ENCODE data around the gene CFAP61. TPM values are rescaled to one million over a fixed set of nuclear protein-coding genes. Genes with fewer than 3 reads are reported as not detected.

Gene CFAP61
- total RNA-seq, 4 donors from 2014 or later: not detected

DNA sequence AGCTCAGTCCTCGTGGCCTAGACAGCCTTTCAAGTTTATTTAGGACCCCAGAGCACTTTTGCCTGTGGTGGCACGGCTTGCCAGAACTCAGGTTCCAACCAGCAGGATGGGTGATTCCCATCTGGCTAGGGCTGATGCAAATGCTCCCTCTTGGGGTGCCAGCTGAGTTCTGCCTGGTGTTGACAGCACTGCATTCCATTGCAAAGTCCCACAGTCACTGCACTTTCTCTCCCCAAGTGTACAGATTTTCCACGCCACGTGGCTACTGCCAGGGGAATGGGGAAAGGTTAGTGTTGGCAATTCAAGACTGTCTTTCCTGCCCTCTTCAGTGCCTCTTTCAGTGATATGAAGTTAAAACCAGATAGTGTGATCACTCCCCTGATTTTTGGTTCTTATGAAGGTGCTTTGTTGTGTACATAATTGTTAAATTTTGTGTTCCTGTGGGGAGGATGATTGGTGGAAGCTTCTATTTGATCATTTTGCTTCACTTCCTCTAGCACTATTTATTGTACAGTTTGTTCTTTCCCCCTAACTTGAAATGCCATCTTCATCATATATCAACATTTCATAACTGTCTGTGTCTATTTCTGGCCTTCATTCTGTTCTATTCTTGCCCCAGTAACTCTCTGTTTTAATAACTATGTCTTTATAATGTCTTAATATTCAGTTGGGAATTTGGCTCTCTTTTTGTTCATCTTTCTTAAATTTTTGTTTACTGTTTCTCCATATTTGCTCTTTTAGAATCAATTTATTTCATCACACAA is 86.2 kb downstream of the CFAP61 start:
- DNase-seq (ENCODE audit: low spot score) (no peak), ATAC-seq (ENCODE audit: low FRiP score) (no peak)
- TF ChIP-seq CTCF (IDR thresholded peaks at IDR 0.05): no peak

GRCh38 chr20:20139403-20139802 is 87.1 kb downstream of the CFAP61 start:
- no peak for TF ChIP-seq CTCF (IDR thresholded peaks at IDR 0.05)
- ATAC-seq (ENCODE audit: low FRiP score) (no peak), DNase-seq (ENCODE audit: low spot score) (no peak)

GRCh38 chr20:20143165-20143564 is 90.8 kb downstream of the CFAP61 start:
- TF ChIP-seq CTCF (IDR thresholded peaks at IDR 0.05): no peak
- no peak for ATAC-seq (ENCODE audit: low FRiP score)
- no peak for DNase-seq (ENCODE audit: low spot score)

DNA sequence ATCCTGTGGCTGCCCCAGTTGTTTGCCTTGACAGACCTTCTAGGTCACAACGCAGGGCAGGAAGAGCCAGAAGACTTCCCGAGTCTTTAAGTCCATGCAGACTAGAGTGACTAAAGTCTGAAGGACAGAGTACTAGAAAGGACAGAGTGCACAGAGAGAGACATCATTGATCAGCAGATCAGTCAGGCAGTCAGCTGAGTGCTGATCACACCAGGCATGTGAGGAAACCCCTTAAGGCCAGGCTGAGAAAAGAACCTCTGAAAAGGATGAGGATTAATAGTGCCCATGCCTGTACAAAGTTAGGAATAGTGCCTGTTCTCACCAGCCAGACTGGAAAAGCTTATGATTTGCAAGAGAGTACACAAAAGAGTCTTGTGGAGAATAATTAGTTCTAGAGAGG is 91.3 kb downstream of the CFAP61 start:
- DNase-seq (ENCODE audit: low spot score) (no peak), ATAC-seq (ENCODE audit: low FRiP score) (no peak)
- no peak for TF ChIP-seq CTCF (IDR thresholded peaks at IDR 0.05)

DNA sequence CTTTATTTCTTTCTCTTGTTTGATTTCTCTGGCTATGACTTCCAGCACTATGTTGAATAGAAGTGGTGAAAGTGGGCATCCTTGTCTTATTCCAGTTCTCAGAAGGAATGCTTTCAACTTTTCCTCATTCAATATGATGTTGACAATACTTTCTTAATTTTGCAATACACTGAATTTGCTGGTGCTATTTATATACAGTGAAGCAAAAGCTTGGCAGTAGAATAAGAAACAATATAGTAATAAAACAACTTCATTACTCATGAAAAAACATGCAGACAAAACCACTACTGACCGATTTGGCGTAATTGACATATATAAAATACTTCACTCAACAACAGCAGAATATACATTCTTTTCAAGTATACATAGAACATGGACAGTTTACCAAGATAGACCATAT is 96.4 kb downstream of the CFAP61 start:
- no peak for DNase-seq (ENCODE audit: low spot score)
- no peak for ATAC-seq (ENCODE audit: low FRiP score)
- no peak for TF ChIP-seq CTCF (IDR thresholded peaks at IDR 0.05)

- ATAC-seq (ENCODE audit: low FRiP score) (no peak), DNase-seq (ENCODE audit: low spot score) (no peak)
- TF ChIP-seq CTCF (IDR thresholded peaks at IDR 0.05): no peak
These were observed 97.9 kb downstream of the CFAP61 start for GRCh38 chr20:20150241-20150640.

- DNase-seq (ENCODE audit: low spot score): no peak
- no peak for TF ChIP-seq CTCF (IDR thresholded peaks at IDR 0.05)
- ATAC-seq (ENCODE audit: low FRiP score): no peak
These were observed 108.2 kb downstream of the CFAP61 start for GRCh38 chr20:20160520-20160919.

Data from omental fat pad (tissue), 4 donors.